GM23338 (cell line): ENCODE results near the gene ABR. TPM values are rescaled to one million over a fixed set of nuclear protein-coding genes. Genes with fewer than 3 reads are reported as not detected.

Experiments
- ATAC-seq: fragments of 200-7000 bp; cut with Tn5 transposase; 3 replicates; pipeline ENCODE4 v1.9.1; 2020
- DNase-seq: peaks from one replicate; pipeline ENCODE4 v3.0.0-alpha.2; 2015; ENCODE audit warnings: low spot score
- H2AFZ ChIP-seq: fragments of 200-600 bp; sonication (generic); 2 replicates; pipeline ENCODE4 v1.8.0; 2016; ENCODE audit warnings: antibody characterized with exemption, mild to moderate bottlenecking, moderate library complexity
- H3F3A ChIP-seq: fragments of 200-600 bp; sonication (generic); replicated peaks from 2 replicates; pipeline ENCODE4 v1.8.0; 2017; ENCODE audit warnings: antibody characterized with exemption, mixed run types, low read depth
- H3K27ac ChIP-seq: fragments of 200-600 bp; sonication (generic); 2 replicates; pipeline ENCODE4 v1.6.1; 2016; ENCODE audit warnings: low read depth
- H3K27me3 ChIP-seq: fragments of 200-600 bp; sonication (generic); 2 replicates; pipeline ENCODE4 v1.8.0; 2016; ENCODE audit warnings: mild to moderate bottlenecking, mixed run types, moderate library complexity; ENCODE audit not compliant: insufficient read depth
- H3K36me3 ChIP-seq: fragments of 200-600 bp; sonication (generic); 2 replicates; pipeline ENCODE4 v1.8.0; 2016; ENCODE audit warnings: mild to moderate bottlenecking; ENCODE audit not compliant: insufficient read depth
- H3K4me1 ChIP-seq: fragments of 200-600 bp; sonication (generic); 2 replicates; pipeline ENCODE4 v1.8.0; 2016; ENCODE audit warnings: mild to moderate bottlenecking, moderate library complexity; ENCODE audit not compliant: insufficient read depth
- H3K4me2 ChIP-seq: fragments of 200-600 bp; sonication (generic); 2 replicates; pipeline ENCODE4 v1.7.1; 2017; ENCODE audit warnings: mixed run types
- H3K4me3 ChIP-seq: fragments of 200-600 bp; sonication (generic); 2 replicates; pipeline ENCODE4 v1.6.1; 2016; ENCODE audit warnings: mixed run types
- H3K79me2 ChIP-seq: fragments of 200-600 bp; sonication (generic); replicated peaks from 2 replicates; pipeline ENCODE4 v1.8.0; 2017; ENCODE audit warnings: mild to moderate bottlenecking; ENCODE audit not compliant: insufficient read depth
- H3K9me2 ChIP-seq: fragments of 200-600 bp; sonication (generic); 2 replicates; pipeline ENCODE4 v1.8.0; 2017; ENCODE audit not compliant: insufficient read depth
- H4K20me1 ChIP-seq: fragments of 200-600 bp; sonication (generic); replicated peaks from 2 replicates; pipeline ENCODE4 v1.8.0; 2017; ENCODE audit warnings: mild to moderate bottlenecking; ENCODE audit not compliant: insufficient read depth
- H3K27ac Mint-ChIP-seq: 2 replicates; pipeline ENCODE4 v1.8.0; 2020; ENCODE audit warnings: inconsistent platforms, mild to moderate bottlenecking, moderate library complexity, mixed read lengths
- H3K27me3 Mint-ChIP-seq: 3 replicates; pipeline ENCODE4 v1.8.0; 2022; ENCODE audit warnings: low read depth, mild to moderate bottlenecking, moderate library complexity, mixed read lengths, inconsistent platforms; ENCODE audit not compliant: insufficient read depth, poor library complexity
- H3K36me3 Mint-ChIP-seq: 3 replicates; pipeline ENCODE4 v1.8.0; 2021; ENCODE audit warnings: low read depth, mild to moderate bottlenecking, inconsistent platforms, moderate library complexity, mixed read lengths
- H3K4me1 Mint-ChIP-seq: 3 replicates; pipeline ENCODE4 v1.8.0; 2020; ENCODE audit warnings: mild to moderate bottlenecking, inconsistent platforms, mixed read lengths
- H3K4me3 Mint-ChIP-seq: 3 replicates; pipeline ENCODE4 v1.8.0; 2021; ENCODE audit warnings: moderate library complexity, mild to moderate bottlenecking, inconsistent platforms, mixed read lengths
- H3K9me3 Mint-ChIP-seq: 3 replicates; pipeline ENCODE4 v1.8.0; 2020; ENCODE audit warnings: moderate library complexity, mild to moderate bottlenecking, inconsistent platforms, mixed read lengths
- EZH2 ChIP-seq: fragments of 200-600 bp; sonication (generic); IDR thresholded peaks from one replicate; pipeline ENCODE4 v1.8.0; 2017; ENCODE audit warnings: antibody characterized with exemption, mild to moderate bottlenecking, low read depth; ENCODE audit not compliant: unreplicated experiment
- EZH2phosphoT487 ChIP-seq: fragments of 200-600 bp; sonication (generic); IDR thresholded peaks from one replicate; pipeline ENCODE4 v1.8.1; 2018; ENCODE audit warnings: antibody characterized with exemption; ENCODE audit not compliant: unreplicated experiment
- STAT1 ChIP-seq: IDR thresholded peaks from one replicate; pipeline ENCODE4 v1.6.1; 2016; ENCODE audit warnings: antibody characterized with exemption; ENCODE audit not compliant: unreplicated experiment
- ZNF114 ChIP-seq: fragments of 250-450 bp; sonication (Bioruptor Pico); IDR thresholded peaks from 2 replicates; pipeline ENCODE4 v1.5.0; 2020; ENCODE audit warnings: mild to moderate bottlenecking, moderate library complexity
- ZNF331 ChIP-seq: fragments of 250-450 bp; sonication (Bioruptor Pico); IDR thresholded peaks from 2 replicates; pipeline ENCODE4 v1.5.0; 2020; ENCODE audit warnings: low read depth, mild to moderate bottlenecking, moderate library complexity
- polyA plus RNA-seq: library from polyadenylated mRNA; unstranded; fragments of >200 nt; fragmentation: Nextera tagmentation; extraction: Ambion mirVana; gene quantifications from 2 replicates; pipeline ENCODE4 v1.2.1, GENCODE V29; 2016
- total RNA-seq: library from RNA; depleted of rRNA; stranded (reverse); fragments of >200 nt; shearing (Covaris generic); gene quantifications from 2 replicates; pipeline ENCODE4 v1.2.3, GENCODE V29; 2014
- TF ChIP-seq, protein P1 (sequence below), 2 experiments: fragments of 200-600 bp in 1 of 2; sonication (generic) in 1 of 2; conservative IDR thresholded peaks; 2 replicates each; pipeline versions ENCODE4 v1.5.1 to v1.6.1; 2016 to 2017; ENCODE audit warnings: antibody characterized with exemption in 2 of 2, low read depth in 2 of 2, mild to moderate bottlenecking in 2 of 2, moderate library complexity in 1 of 2
- TF ChIP-seq, protein P2 (sequence below): IDR thresholded peaks from one replicate; pipeline ENCODE4 v1.6.1; 2018; ENCODE audit warnings: antibody characterized with exemption; ENCODE audit not compliant: unreplicated experiment

The ABR gene
- total and polyA plus RNA-seq, 2 experiments from 2014 or later: 15.0 to 27.7 TPM

DNA sequence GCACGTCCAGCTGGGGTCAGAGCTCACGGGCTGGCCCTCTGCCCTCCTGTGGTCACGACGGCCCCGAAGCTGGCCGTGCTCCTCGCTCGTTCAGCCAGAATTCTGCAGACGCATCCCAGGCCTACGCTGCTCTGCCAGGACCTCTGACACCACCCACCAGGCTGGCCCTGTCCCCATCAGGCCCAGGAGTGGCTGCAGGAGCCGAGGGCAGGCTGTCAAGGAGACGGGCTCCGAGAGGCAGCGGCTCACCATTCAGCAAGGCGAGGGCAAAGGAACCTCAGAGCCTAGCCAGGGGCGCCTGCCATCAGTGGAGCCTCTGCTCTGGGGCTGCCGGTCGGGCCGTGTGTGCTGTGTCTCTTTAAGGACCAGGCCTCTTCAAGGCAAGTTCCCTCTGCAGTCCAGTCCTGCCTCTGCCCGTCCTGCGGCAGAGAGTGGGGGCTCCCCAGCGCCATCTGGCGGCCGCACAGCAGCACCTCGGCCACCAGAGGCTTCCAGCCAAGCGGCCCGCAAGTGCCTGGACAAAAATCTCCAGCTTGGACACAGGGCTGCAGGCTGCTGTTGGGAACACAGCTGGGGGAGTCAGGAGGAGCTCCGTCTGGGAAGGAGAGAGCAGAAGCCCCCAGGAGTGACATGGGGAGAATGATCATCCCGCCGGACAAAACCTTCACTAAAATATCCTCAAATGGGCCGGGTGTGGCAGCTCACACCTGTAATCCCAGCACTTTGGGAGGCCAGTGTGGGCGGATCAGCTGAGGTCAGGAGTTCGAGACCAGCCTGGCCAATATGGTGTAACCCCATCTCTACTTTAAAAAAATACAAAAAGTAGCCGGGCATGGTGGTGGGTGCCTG, 7.4 kb upstream of the ABR start:
- H3K4me3 Mint-ChIP-seq: no peak overlapping the region
- DNase-seq (peak; percentile 89), ATAC-seq (peak; percentile 96)
- H3K27ac Mint-ChIP-seq: no peak overlapping the region
- peaks cover 12% of the 10 kb centered on the region for H3K4me1 Mint-ChIP-seq
- no peaks in the 10 kb centered on the region for H3K9me3 Mint-ChIP-seq
- Histone ChIP-seq H2AFZ (peak overlapping the region; percentile 94), H3K27me3 (no peaks in the 10 kb centered on the region), H4K20me1 (no peaks in the 10 kb centered on the region), H3K4me1 (0 out of 2 replicates have a peak, but pooled peaks cover 4% of the 10 kb centered on the region), H3K4me3 (no peak overlapping the region), H3K4me2 (0 out of 2 replicates have a peak overlapping the region, but pooled peaks have one; percentile 32), H3K36me3 (no peaks in the 10 kb centered on the region), H3K27ac (no peak overlapping the region), H3F3A (0 out of 2 replicates have a peak, but pooled peaks cover 5% of the 10 kb centered on the region), H3K79me2 (no peaks in the 10 kb centered on the region), H3K9me2 (no peaks in the 10 kb centered on the region)
- H3K36me3 Mint-ChIP-seq: no peaks in the 10 kb centered on the region
- TF ChIP-seq, protein P1, sequence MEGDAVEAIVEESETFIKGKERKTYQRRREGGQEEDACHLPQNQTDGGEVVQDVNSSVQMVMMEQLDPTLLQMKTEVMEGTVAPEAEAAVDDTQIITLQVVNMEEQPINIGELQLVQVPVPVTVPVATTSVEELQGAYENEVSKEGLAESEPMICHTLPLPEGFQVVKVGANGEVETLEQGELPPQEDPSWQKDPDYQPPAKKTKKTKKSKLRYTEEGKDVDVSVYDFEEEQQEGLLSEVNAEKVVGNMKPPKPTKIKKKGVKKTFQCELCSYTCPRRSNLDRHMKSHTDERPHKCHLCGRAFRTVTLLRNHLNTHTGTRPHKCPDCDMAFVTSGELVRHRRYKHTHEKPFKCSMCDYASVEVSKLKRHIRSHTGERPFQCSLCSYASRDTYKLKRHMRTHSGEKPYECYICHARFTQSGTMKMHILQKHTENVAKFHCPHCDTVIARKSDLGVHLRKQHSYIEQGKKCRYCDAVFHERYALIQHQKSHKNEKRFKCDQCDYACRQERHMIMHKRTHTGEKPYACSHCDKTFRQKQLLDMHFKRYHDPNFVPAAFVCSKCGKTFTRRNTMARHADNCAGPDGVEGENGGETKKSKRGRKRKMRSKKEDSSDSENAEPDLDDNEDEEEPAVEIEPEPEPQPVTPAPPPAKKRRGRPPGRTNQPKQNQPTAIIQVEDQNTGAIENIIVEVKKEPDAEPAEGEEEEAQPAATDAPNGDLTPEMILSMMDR (conservative IDR thresholded peaks at IDR 0.05; ENCODE audit: low read depth in 2 of 2): peak; percentile 95 to 97
- TF ChIP-seq ZNF114 (CRISPR knock-in tag): no peak
- H3K27me3 Mint-ChIP-seq: peaks cover 35% of the 10 kb centered on the region

DNA sequence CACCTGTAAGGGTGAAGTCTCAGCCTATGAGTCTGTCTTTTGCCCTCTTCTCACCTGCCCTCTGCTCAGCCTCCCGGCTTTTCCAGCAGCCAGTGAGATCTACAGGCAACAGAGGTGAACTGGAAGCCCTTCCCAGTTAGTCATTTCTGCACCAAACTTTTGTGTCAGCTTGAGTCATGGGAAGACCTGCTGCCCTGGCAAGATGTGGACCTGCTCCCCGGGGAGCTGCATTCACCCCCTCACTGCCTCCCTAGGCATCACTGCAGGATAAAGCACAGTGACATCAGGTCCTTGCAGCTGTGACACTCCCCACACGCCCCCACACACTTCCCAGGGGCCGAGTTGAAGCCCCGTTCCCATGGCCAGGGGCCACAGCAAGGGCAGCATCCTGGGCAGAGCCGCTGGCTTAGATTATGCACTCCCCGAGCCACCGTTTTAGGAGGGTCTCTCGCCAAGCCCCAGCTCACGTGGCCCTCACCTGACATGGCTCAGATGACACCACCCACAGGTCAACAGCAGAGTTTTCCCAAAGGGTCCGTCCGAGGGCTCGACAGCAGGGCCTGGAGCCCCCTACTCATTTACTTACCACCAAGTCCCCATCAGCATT, 6.5 kb upstream of the ABR start:
- peak overlapping the region; percentile 94 for H2AFZ ChIP-seq
- H3K4me3 ChIP-seq: no peak overlapping the region
- H3F3A ChIP-seq: peaks cover 7% of the 10 kb centered on the region; the same call in 1 of the 2 replicates
- 0 out of 2 replicates have a peak overlapping the region, but pooled peaks have one; percentile 32 for H3K4me2 ChIP-seq
- H3K27me3 ChIP-seq: peaks cover 5% of the 10 kb centered on the region; the same call in 1 of the 2 replicates
- no peaks in the 10 kb centered on the region for H3K9me2 ChIP-seq
- no peaks in the 10 kb centered on the region for H3K36me3 Mint-ChIP-seq
- no peaks in the 10 kb centered on the region for H3K36me3 ChIP-seq
- no peaks in the 10 kb centered on the region for H3K79me2 ChIP-seq
- no peak for DNase-seq
- peaks cover 35% of the 10 kb centered on the region for H3K27me3 Mint-ChIP-seq
- no peaks in the 10 kb centered on the region for H4K20me1 ChIP-seq
- H3K27ac ChIP-seq: no peak overlapping the region
- H3K9me3 Mint-ChIP-seq: no peaks in the 10 kb centered on the region
- peak overlapping the region; percentile 2; the same call in 1 of the 3 replicates for H3K4me3 Mint-ChIP-seq
- H3K4me1 ChIP-seq: peaks cover 12% of the 10 kb centered on the region
- no peak overlapping the region for H3K27ac Mint-ChIP-seq
- no peak for ATAC-seq
- peaks cover 20% of the 10 kb centered on the region for H3K4me1 Mint-ChIP-seq
- TF ChIP-seq ZNF331 (CRISPR knock-in tag): no peak
- no peak for TF ChIP-seq EZH2
- no peak for TF ChIP-seq EZH2phosphoT487
- TF ChIP-seq, protein P1 (conservative IDR thresholded peaks at IDR 0.05; ENCODE audit: low read depth in 2 of 2): no peak
- TF ChIP-seq, protein P2, sequence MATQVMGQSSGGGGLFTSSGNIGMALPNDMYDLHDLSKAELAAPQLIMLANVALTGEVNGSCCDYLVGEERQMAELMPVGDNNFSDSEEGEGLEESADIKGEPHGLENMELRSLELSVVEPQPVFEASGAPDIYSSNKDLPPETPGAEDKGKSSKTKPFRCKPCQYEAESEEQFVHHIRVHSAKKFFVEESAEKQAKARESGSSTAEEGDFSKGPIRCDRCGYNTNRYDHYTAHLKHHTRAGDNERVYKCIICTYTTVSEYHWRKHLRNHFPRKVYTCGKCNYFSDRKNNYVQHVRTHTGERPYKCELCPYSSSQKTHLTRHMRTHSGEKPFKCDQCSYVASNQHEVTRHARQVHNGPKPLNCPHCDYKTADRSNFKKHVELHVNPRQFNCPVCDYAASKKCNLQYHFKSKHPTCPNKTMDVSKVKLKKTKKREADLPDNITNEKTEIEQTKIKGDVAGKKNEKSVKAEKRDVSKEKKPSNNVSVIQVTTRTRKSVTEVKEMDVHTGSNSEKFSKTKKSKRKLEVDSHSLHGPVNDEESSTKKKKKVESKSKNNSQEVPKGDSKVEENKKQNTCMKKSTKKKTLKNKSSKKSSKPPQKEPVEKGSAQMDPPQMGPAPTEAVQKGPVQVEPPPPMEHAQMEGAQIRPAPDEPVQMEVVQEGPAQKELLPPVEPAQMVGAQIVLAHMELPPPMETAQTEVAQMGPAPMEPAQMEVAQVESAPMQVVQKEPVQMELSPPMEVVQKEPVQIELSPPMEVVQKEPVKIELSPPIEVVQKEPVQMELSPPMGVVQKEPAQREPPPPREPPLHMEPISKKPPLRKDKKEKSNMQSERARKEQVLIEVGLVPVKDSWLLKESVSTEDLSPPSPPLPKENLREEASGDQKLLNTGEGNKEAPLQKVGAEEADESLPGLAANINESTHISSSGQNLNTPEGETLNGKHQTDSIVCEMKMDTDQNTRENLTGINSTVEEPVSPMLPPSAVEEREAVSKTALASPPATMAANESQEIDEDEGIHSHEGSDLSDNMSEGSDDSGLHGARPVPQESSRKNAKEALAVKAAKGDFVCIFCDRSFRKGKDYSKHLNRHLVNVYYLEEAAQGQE: no peak
- no peak for TF ChIP-seq STAT1
